ENCODE data around the gene CEP170. TPM values are rescaled to one million over a fixed set of nuclear protein-coding genes. Genes with fewer than 3 reads are reported as not detected.

Gene CEP170
- total RNA-seq, 6 experiments from 2014 or later = 12.6 to 24.6 (median 14.6) TPM

DNA sequence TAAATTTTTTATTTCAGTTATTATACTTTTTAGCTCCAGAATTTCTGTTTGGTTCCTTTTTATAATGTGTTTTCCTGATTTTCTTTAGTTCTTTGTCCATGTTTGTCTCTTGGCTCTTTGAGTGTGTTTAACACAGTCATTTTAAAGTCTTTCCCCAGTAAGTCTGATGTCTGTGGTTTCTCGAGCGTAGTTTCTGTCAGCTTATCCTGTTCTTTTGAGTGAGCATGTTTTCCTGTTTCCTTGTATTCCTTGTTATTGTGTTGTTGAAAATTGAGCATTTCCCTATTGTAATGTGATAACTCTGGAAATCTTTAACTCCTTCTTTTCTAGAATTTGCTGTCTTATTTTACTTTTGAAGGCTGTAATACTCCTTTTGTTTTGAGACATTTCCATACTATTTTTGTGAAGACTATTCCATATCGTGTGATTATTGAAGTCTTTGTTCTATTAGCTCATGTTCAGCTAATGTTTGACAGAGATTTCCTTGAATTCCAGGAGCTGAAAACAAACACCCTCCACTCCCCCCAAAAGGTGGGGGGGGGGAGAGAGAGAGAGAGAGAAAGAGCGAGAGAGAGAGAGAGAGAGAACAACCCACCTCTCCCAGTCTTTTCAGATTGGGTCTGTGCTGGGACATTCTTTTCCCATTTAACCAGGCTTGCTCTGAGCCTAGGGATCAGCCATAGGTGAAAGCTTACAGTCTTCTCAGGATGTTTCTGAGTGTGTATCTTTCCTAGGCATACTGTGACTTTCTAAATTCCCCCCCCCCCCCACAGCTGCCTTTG is 39.1 kb upstream of the CEP170 start:
- ATAC-seq = no peak
- no peaks in the 10 kb centered on the region for H3K36me3 ChIP-seq
- 69% methylated on average over 3 of the region's 4 CpGs for WGBS (ENCODE audit: insufficient coverage, low coverage, low lambda C conversion rate, missing lambda C conversion rate)
- intact Hi-C loops (cut with DNase I) = no loop called here
- no peaks in the 10 kb centered on the region for H3K4me1 ChIP-seq
- H3K9me3 ChIP-seq = no peaks in the 10 kb centered on the region
- no peak for TF ChIP-seq POLR2A (IDR thresholded peaks at IDR 0.05)
- TF ChIP-seq, protein P1, sequence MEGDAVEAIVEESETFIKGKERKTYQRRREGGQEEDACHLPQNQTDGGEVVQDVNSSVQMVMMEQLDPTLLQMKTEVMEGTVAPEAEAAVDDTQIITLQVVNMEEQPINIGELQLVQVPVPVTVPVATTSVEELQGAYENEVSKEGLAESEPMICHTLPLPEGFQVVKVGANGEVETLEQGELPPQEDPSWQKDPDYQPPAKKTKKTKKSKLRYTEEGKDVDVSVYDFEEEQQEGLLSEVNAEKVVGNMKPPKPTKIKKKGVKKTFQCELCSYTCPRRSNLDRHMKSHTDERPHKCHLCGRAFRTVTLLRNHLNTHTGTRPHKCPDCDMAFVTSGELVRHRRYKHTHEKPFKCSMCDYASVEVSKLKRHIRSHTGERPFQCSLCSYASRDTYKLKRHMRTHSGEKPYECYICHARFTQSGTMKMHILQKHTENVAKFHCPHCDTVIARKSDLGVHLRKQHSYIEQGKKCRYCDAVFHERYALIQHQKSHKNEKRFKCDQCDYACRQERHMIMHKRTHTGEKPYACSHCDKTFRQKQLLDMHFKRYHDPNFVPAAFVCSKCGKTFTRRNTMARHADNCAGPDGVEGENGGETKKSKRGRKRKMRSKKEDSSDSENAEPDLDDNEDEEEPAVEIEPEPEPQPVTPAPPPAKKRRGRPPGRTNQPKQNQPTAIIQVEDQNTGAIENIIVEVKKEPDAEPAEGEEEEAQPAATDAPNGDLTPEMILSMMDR (IDR thresholded peaks at IDR 0.05) = no peak
- H3K27ac ChIP-seq = no peak overlapping the region
- no peak for DNase-seq
- no peak overlapping the region for H3K4me3 ChIP-seq
- no peaks in the 10 kb centered on the region for H3K27me3 ChIP-seq

DNA sequence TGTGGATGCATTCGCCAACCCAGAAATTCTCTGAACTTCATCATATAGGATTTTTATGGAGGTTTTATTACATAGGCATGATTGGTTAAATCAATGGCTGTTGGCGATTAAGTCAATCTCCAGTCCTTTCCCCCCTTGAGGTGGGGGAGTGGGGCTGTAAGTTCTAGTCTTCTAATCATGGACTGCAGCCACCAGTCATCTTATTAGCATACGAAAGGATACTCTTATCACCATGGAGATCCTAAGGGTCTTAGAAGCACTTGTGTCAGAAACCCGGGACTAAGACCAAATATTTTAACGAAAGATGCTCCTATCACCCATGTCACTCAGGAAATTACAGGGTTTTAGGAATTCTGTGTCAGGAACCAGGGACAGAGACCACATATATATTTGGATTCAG is 37.0 kb upstream of the CEP170 start:
- no peak for DNase-seq
- Histone ChIP-seq H3K27me3 (no peaks in the 10 kb centered on the region), H3K4me1 (no peaks in the 10 kb centered on the region), H3K27ac (no peak overlapping the region), H3K4me3 (no peak overlapping the region), H3K36me3 (no peaks in the 10 kb centered on the region), H3K9me3 (no peaks in the 10 kb centered on the region)
- intact Hi-C loops (cut with DNase I) = no loop called here
- WGBS (ENCODE audit: insufficient coverage, low coverage, low lambda C conversion rate, missing lambda C conversion rate) = 90% methylated on average over 5 of the region's 5 CpGs
- TF ChIP-seq, protein P1 (IDR thresholded peaks at IDR 0.05) = no peak
- TF ChIP-seq POLR2A (IDR thresholded peaks at IDR 0.05) = no peak
- no peak for ATAC-seq

DNA sequence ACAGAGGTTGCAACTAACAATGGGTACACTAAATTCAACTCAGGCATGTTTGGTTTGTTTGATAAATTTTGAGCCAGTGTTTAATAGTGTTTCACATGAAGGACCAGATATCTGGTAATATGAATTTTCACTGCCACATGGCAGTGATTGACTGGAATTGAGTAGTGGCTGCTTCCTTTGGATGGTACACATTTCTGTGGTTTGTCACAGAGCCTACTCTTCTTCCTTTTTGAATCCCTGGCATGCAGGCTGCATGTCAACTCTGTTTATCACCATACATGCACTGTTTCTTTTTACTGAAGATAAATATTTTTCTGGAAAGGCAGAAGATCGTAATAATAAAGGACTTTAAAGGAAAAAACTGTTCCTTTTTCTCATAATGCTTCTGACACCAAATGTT is 36.2 kb upstream of the CEP170 start:
- no peak for DNase-seq
- H3K9me3 ChIP-seq = no peaks in the 10 kb centered on the region
- ATAC-seq = no peak
- 71% methylated on average over 1 of the region's 1 CpG for WGBS (ENCODE audit: insufficient coverage, low coverage, low lambda C conversion rate, missing lambda C conversion rate)
- no peaks in the 10 kb centered on the region for H3K27me3 ChIP-seq
- TF ChIP-seq, protein P1 (IDR thresholded peaks at IDR 0.05) = no peak
- TF ChIP-seq POLR2A (IDR thresholded peaks at IDR 0.05) = no peak
- intact Hi-C loops (cut with DNase I) = no loop called here
- no peak overlapping the region for H3K27ac ChIP-seq
- H3K36me3 ChIP-seq = no peaks in the 10 kb centered on the region
- no peak overlapping the region for H3K4me3 ChIP-seq
- no peaks in the 10 kb centered on the region for H3K4me1 ChIP-seq

DNA sequence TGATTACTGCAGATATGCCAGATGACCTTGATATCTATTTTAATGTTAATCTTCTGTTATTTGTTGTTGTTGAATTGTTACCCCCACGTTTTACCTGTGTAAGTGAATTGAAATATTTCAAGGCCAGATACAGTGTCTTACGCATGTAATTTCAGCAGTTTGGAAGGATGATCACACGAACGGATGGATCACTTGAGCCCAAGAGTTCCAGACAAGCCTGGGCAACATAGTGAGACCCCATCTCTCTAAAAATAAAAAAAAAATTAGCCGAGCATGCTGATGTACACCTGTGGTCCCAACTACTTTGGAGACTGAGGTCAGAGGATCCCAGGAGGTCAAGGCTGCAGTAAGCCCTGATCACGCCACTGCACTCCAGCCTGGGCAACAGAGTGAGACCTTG is 33.0 kb upstream of the CEP170 start:
- no peak for ATAC-seq
- H3K27me3 ChIP-seq = no peaks in the 10 kb centered on the region
- TF ChIP-seq, protein P1 (IDR thresholded peaks at IDR 0.05) = no peak
- no peak for TF ChIP-seq POLR2A (IDR thresholded peaks at IDR 0.05)

More for the DNA sequence above, 33.0 kb upstream of the CEP170 start:
- WGBS (ENCODE audit: insufficient coverage, low coverage, low lambda C conversion rate, missing lambda C conversion rate) = 76% methylated on average over 6 of the region's 6 CpGs
- H3K4me1 ChIP-seq = no peaks in the 10 kb centered on the region
- peaks cover 0 to 5% (median 0%) of the 10 kb centered on the region in 4 donors for H3K36me3 ChIP-seq
- no peak overlapping the region for H3K4me3 ChIP-seq
- H3K9me3 ChIP-seq = no peaks in the 10 kb centered on the region
- intact Hi-C loops (cut with DNase I) = no loop called here
- no peak for DNase-seq
- H3K27ac ChIP-seq = peak overlapping the region; percentile 19 to 49 (median 35)

Data from right lobe of liver (tissue), 6 donors.